Rectal smooth muscle tissue (tissue), 1 donor: ENCODE data around the gene HSFX1.
"Not testable (repeated sequence)": the region's sequence is repeated elsewhere in the genome, so short reads cannot be mapped to it uniquely, and the experiment has no call there.

Experiments
- H3K27ac ChIP-seq: one replicate; pipeline ENCODE4 v1.7.0; 2013; ENCODE audit warnings: low read depth, low read length, inconsistent platforms
- H3K27me3 ChIP-seq: one replicate; pipeline ENCODE4 v1.7.0; 2013; ENCODE audit warnings: low read length; ENCODE audit not compliant: control insufficient read depth, insufficient read depth
- H3K36me3 ChIP-seq: one replicate; pipeline ENCODE4 v1.7.0; 2013; ENCODE audit warnings: low read length; ENCODE audit not compliant: control insufficient read depth, insufficient read depth
- H3K4me1 ChIP-seq: one replicate; pipeline ENCODE4 v1.7.0; 2013; ENCODE audit warnings: low read length; ENCODE audit not compliant: control insufficient read depth, insufficient read depth
- H3K4me3 ChIP-seq: one replicate; pipeline ENCODE4 v1.7.0; 2013; ENCODE audit warnings: low read length
- H3K9ac ChIP-seq: one replicate; pipeline ENCODE4 v1.7.0; 2013; ENCODE audit warnings: low read length

Gene HSFX1

DNA sequence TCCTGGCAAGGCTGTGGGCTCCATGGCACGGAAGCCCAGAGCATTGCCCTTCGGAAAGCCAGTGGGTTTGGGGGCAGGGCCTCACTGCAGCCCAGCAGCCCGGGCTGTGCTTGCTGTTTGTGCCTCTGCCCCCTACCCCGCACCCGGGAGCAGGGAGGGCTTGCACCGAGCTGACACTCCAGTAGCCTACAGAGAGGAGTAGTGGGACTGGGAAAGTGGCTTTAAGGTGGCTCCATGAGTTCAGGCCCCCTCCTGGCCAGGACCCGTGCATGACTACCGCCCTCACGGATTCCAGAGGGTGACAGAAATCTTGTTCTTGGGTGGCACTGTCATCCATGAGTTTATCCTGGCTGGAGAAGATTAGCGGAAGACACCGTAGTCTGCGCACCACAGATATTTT, 3.5 kb upstream of the HSFX1 start:
- H3K4me3 ChIP-seq, H3K36me3 ChIP-seq, H3K4me1 ChIP-seq, H3K9ac ChIP-seq, H3K27me3 ChIP-seq, H3K27ac ChIP-seq: not testable (repeated sequence)

DNA sequence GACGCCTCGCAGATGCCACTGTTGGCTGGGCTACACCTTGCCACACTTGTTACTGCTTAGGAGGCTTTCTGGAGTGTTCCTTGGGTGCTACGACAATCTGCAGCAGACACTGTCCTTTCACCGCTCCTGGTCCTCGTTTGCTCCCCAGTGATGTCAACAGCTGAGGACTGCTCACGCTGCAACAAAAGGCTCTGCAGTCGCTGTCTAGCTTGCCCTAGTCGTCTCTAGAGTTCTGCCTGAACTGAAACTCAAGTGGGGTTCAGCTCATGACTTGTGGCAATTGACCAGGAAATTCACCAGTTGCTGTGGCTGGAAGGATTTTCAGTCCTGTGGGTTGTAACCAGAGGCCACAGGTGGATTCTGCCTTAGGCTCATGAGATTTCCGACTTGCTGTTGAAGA, 842 bp upstream of the HSFX1 start:
- not testable (repeated sequence) for H3K36me3 ChIP-seq, H3K4me3 ChIP-seq, H3K27me3 ChIP-seq, H3K4me1 ChIP-seq, H3K9ac ChIP-seq, H3K27ac ChIP-seq

DNA sequence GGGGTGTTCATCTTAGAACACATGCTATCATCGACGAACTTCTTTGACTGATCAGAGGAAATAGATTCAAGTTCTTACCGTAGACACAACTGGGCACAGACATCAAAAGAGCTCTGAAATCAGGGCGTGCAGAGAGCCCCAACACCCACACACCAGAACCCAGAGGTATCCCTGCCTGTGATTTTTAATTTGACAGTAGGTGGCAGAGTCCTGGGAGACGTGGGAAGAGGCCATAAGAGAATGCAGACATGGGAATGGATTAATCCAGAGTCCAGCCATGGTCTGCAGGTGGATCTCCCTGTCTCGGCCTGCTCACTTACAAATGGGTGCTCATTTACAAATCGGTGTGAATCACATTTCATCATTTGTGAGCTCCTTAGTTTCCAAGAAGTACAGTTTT, 4.1 kb downstream of the HSFX1 start:
- not testable (repeated sequence) for H3K4me1 ChIP-seq, H3K36me3 ChIP-seq, H3K27me3 ChIP-seq, H3K4me3 ChIP-seq, H3K27ac ChIP-seq, H3K9ac ChIP-seq

DNA sequence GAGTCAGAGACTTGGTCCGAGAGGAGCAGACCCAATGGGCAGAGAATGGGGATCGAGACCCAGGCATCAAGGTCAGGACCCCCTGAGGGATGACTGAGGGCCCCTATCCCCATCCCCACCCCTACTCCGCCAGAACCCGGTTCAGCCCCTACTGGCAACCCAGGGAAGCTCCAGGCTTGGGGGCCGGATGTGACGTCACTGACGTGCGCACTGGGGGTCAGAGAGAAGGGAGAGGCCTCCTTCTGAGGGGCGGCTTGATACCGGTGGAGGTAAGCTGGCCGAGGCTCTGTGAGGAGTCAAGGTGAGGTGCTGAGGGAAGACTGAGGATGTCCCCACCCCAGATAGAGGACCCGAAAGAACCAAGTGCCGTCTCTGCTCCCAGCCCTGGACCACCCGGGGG, 7.9 kb downstream of the HSFX1 start, which contains the start of gene MAGEA9:
TSS of gene MAGEA9 (plus strand) at position 204 of the 400 bp plus-strand sequence. CDS start 4,281 bp downstream, outside the sequence.
- not testable (repeated sequence) for H3K4me3 ChIP-seq, H3K27ac ChIP-seq, H3K9ac ChIP-seq, H3K4me1 ChIP-seq, H3K27me3 ChIP-seq, H3K36me3 ChIP-seq

DNA sequence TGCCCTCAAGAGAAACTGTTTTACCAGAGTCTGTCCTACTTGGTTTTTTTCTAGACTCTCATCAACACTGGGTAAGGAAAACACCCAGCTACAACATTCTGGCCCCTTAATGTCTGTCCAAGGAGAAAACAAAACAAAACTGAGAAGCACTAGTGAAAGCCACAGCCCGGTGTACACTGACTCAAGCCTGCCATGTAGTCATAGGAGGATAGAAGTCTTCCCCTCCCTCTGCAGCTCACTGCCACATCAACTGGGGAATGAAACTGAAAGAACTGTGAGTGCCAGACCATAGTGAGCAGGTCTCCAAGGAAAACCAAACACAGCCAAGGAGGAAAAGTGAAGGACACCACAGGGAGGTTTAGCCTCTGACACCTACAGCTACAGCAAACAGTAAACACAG, 21.7 kb downstream of the HSFX1 start:
- not testable (repeated sequence) for H3K27me3 ChIP-seq, H3K27ac ChIP-seq, H3K4me1 ChIP-seq, H3K36me3 ChIP-seq, H3K4me3 ChIP-seq, H3K9ac ChIP-seq

DNA sequence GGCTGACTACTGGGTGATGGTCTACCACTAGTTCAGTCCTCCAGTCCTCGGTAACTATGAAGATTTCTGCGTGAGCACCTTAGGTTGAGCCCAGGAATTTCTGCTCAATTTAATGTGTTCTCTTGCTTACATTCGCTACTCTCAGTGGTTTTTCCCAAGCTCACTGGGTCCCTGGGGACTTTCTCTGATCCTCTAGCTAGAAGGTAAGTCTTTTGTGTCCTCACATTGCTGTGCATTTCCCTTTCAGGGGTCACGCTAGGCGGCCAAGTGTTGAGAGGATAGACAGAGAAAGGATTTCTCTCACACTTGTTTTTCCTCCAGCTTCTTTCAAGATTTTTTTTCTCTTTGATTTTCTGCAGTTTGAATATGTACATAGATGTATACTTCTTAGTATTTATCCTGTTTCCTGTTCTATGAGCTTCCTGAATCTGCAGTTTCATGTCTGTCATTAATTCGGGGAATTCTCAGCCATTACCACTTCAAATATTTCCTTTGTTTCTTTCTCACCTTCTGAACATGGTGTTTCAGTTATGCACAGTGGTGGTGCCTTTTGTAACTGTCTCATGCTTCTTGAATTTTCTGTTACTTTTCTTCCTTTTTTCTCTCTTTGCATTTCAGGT, 25.3 kb downstream of the HSFX1 start:
- Histone ChIP-seq H3K9ac (no peak overlapping the region), H3K36me3 (no peaks in the 10 kb centered on the region), H3K4me3 (no peak overlapping the region), H3K27ac (no peak overlapping the region), H3K4me1 (no peaks in the 10 kb centered on the region), H3K27me3 (no peaks in the 10 kb centered on the region)

DNA sequence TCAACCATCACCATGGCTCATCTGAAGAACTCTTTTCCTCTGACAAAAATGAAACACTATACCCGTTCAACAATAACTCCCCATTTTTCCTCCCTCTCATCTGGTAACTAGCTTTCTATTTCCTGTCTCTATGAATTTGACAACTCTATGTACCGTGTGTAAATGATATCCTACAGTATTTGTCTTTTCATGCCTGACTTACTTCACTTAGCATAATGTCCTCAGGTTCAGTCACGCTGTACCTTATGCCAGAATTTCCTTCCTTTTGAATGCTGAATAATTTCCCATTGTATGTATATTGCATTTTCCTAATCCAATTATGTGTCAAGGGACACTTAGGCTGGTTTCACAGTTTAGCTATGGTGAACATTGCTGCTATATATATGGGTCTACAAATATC, 26.1 kb downstream of the HSFX1 start:
- H3K9ac ChIP-seq = no peak overlapping the region
- no peak overlapping the region for H3K4me3 ChIP-seq
- no peaks in the 10 kb centered on the region for H3K4me1 ChIP-seq
- no peaks in the 10 kb centered on the region for H3K36me3 ChIP-seq
- no peaks in the 10 kb centered on the region for H3K27me3 ChIP-seq
- no peak overlapping the region for H3K27ac ChIP-seq

DNA sequence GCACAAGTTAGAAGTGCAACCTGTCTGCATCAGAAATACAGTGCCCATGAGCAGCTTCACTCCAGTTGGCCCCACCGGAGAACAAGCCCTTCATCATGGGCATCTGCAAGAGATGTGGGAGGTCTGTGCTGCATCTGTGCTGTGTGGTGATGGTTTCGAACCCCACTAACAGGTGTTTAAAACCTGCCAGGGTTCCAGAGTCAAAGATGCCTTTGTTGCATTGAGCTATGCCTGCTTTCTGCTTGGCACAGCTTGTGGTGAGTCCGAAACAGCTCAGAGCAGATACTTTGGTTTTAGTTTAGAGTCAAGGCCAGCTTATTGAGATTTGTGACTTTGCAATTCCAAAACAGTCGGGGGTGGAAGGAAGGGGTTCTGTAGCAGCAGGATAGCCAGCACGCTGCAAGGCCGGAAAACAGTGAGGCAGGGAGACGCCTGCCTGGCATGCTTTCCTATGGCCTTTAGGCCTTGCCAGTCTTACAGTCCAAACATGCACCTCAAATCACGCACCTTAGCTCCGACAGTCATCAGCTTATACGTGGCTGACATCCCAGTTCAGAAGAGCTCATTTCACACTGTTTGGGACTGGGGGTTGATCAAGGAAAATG, 29.7 kb downstream of the HSFX1 start:
- Histone ChIP-seq H3K9ac (no peak overlapping the region), H3K27me3 (no peaks in the 10 kb centered on the region), H3K4me1 (no peaks in the 10 kb centered on the region), H3K4me3 (no peak overlapping the region), H3K36me3 (no peaks in the 10 kb centered on the region), H3K27ac (no peak overlapping the region)

DNA sequence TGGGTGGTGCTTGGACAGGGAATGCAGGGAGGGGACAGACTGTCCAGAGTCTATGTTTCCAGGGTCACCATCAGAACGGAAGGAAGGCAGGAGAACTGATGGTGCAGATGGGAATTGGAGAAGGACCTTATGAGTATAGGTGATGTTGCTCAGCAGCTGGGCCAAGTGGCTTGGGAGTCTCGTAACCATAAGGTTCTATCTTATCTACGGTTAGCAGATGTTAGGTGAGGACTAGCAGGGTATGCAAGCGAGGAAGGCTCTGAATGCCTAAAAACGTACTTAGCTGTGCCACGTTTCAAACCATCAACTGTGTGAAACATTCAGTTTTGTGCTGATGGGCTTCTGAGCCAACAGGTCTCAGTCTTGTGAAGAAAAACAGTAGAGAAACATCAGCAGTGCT, 30.2 kb downstream of the HSFX1 start:
- Histone ChIP-seq H3K4me1 (no peaks in the 10 kb centered on the region), H3K27me3 (no peaks in the 10 kb centered on the region), H3K9ac (no peak overlapping the region), H3K36me3 (no peaks in the 10 kb centered on the region), H3K4me3 (no peak overlapping the region), H3K27ac (no peak overlapping the region)

DNA sequence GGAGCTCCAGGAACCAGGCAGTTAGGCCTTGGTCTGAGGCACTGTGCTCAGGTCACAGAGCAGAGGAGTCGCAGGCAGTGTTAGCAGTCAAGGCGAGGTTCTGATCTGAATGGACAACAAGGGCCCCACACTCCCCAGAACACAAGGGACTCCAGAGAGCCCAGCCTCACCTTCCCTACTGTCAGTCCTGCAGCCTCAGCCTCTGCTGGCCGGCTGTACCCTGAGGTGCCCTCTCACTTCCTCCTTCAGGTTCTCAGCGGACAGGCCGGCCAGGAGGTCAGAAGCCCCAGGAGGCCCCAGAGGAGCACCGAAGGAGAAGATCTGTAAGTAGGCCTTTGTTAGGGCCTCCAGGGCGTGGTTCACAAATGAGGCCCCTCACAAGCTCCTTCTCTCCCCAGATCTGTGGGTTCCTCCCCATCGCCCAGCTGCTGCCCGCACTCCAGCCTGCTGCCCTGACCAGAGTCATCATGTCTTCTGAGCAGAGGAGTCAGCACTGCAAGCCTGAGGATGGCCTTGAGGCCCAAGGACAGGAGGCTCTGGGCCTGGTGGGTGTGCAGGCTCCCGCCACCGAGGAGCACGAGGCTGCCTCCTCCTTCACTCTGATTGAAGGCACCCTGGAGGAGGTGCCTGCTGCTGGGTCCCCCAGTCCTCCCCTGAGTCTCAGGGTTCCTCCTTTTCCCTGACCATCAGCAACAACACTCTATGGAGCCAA, 34.0 kb downstream of the HSFX1 start:
- Histone ChIP-seq H3K27me3 (no peaks in the 10 kb centered on the region), H3K27ac (no peak overlapping the region), H3K9ac (no peak overlapping the region), H3K4me3 (no peak overlapping the region), H3K36me3 (no peaks in the 10 kb centered on the region), H3K4me1 (no peaks in the 10 kb centered on the region)

DNA sequence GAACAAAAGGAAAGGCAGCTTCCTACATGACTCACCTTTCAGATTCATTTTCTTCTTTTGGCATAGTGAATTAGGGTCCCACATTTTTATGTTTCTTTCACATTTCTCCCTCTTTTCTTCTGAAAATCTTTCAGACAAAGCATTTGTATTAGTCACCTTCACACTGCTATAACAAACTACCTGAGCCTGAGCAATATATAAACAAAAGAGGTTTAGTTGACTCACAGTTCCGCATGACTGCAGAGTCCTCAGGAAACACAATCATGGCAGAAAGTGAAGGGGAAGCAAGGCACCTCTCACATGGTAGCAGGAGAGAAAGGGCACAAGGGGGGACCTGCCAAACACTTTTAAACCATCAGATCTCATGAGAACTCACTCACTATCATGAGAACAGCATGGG, 44.8 kb downstream of the HSFX1 start:
- Histone ChIP-seq H3K4me3 (no peak overlapping the region), H3K36me3 (no peaks in the 10 kb centered on the region), H3K27ac (no peak overlapping the region), H3K27me3 (no peaks in the 10 kb centered on the region), H3K9ac (no peak overlapping the region), H3K4me1 (no peaks in the 10 kb centered on the region)

DNA sequence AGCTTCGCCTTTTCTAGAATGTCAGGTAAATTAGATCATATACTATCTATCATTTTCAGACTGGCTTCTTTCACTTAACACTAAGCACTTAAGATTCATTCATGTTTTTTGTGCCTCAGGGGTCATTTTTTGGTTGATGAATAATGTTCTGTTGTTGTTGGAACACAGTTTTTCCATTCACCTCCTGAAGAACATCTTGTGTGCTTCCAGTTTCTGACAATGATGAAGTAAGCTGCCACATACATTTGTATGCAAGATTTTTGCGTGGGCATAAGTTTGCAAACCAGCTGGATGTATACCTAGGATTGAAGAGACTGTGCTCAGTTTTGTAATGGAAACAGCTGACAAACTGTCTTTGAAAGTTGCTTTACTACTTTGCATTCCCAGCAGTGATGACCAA, 45.5 kb downstream of the HSFX1 start:
- Histone ChIP-seq H3K4me1 (no peaks in the 10 kb centered on the region), H3K27ac (no peak overlapping the region), H3K4me3 (no peak overlapping the region), H3K27me3 (no peaks in the 10 kb centered on the region), H3K9ac (no peak overlapping the region), H3K36me3 (no peaks in the 10 kb centered on the region)

DNA sequence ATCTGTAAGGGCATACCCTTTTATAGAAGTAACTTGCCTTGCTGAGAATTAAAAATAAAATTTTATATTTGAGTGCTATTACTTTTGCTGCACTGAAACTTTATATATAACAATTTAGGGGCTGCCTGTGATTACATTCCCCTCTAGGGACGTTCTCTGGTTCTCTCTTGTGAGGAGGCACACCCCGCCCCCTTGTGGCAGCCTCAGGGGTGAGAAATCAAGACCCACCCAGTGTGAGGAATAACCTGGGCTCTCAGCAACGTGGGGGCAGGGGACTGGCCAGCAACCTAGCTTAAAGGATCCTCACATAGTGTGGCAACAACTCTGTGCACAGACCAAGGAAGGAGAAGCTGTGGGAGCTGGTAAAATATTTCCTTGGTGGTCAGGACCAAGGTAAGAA, 51.6 kb downstream of the HSFX1 start:
- Histone ChIP-seq H3K27ac (no peak overlapping the region), H3K27me3 (no peaks in the 10 kb centered on the region), H3K4me3 (no peak overlapping the region), H3K9ac (no peak overlapping the region), H3K36me3 (no peaks in the 10 kb centered on the region), H3K4me1 (no peaks in the 10 kb centered on the region)
